H4 (cell line): Measurements from ENCODE around the gene ADAMTS18. TPM values are rescaled to one million over a fixed set of nuclear protein-coding genes. Genes with fewer than 3 reads are reported as not detected.
"Not testable (repeated sequence)": the region's sequence is repeated elsewhere in the genome, so short reads cannot be mapped to it uniquely, and the experiment has no call there.

Experiments
- DNase-seq: peaks from one replicate; pipeline ENCODE4 v3.0.0-alpha.2; 2015; ENCODE audit warnings: low spot score
- total RNA-seq: library from RNA; depleted of rRNA; stranded (reverse); fragments of >200 nt; shearing (Covaris generic); gene quantifications from 2 replicates; pipeline ENCODE4 v1.2.3, GENCODE V29; 2014; rRNA removed

ADAMTS18 gene
- total RNA-seq, 1 experiment from 2014 or later = 0.10 TPM

DNA sequence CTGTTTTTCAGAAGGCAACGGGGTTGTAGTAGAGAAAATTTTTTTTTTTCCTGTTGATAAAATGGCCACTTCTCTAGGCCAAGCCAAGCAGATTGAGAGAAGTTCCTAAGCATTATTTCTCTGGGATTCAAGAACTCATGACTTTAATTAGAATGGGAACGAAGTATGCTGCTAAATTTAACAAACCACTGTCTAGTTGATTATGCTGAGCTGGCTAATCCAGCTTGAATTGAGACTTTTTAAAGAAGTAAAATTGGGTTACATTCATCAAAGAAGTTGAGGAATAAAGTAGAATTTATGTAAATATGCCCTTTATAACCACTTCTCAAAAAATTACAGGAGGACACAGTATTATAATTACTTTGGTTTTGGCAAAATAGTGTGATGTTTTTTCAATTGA lies 152.5 kb downstream of the ADAMTS18 start:
- DNase-seq = no peak

DNA sequence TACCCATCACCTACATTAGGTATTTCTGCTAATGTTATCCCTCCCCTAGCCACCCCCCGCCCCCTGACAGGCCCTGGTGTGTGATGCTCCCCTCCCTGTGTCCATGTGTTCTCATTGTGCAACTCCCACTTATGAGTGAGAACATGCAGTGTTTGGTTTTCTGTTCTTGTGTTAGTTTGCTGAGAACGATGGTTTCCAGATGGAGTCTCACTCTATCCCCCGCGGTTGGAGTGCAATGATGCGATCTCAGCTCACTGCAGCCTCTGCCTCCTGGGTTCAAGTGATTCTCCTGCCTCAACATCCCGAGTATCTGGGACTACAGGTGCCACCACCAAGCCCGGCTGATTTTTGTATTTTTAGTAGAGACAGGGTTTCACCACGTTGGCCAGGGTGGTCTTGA lies 155.5 kb downstream of the ADAMTS18 start:
- DNase-seq = not testable (repeated sequence)

DNA sequence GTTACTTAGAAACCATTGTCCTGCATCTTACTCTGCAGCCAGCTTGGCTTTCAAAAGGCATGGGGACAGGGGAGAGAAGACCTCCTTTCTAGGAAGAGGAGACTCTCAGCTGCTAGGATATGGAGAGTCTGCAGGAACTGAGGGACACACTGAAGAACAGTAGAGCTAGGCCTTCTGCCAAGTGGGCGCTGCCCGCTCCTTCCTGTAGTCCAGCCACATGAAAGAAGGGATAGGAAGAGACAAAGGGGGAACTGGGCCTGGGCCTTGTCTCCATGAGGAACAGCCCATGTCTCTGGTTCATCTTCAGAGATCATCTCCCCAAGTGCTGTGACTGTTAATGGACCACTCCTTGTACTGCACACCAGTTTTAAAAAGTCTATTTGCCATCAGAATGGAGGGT lies 157.3 kb downstream of the ADAMTS18 start:
- DNase-seq = no peak

DNA sequence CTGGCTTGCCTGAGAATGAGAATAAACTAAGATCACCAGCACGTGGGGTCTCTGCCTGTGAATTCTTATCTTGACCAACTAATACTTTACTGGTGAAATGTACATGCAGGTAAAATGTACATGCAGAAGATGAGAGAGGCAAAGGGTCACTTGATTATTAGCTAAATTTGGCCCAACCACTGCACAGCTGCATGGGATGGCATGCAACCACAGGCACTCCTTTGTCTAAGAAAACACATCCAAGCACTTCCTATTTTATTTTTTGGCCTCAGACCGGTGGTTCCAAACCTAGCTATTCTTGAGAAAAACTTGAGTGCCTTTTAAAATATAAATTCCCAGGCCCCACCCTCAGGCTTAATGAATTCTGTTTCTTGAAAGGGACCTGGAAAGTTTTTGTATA lies 157.7 kb downstream of the ADAMTS18 start:
- no peak for DNase-seq

DNA sequence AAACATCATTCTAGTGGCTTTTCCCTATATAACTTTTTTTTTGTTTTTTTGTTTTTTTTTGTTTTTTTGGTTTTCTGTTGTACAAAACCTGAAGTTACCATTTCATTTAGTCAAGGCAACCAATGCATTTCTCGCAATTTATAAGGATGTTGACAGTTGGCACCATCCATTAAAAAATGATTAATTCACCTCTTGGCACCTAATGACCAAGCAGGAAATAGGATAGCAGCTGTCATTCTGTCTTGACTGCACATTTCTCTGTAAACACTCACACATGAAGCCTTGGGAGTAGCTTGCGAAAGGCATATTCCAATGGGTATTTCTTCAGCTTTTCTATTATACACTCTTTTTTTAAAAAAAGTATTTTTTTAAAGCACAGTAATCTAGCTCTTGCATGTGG lies 158.2 kb downstream of the ADAMTS18 start:
- no peak for DNase-seq

DNA sequence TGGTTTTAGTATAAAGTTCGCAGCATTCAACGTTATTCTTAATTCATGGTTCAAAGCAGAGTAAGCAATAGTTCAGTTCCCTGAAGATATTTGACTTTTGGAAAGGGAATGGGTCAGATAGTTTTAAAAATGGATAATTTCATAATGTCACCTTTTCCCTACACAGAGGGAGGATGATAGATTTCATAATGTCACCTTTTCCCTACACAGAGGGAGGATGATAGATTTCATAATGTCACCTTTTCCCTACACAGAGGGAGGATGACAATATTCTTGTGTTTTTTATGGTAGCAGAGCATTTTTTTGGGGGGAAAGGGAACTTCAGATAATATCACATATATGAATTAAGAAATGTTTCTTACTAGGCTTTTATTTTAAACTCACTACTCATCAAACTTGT lies 159.5 kb downstream of the ADAMTS18 start:
- DNase-seq = not testable (repeated sequence)

DNA sequence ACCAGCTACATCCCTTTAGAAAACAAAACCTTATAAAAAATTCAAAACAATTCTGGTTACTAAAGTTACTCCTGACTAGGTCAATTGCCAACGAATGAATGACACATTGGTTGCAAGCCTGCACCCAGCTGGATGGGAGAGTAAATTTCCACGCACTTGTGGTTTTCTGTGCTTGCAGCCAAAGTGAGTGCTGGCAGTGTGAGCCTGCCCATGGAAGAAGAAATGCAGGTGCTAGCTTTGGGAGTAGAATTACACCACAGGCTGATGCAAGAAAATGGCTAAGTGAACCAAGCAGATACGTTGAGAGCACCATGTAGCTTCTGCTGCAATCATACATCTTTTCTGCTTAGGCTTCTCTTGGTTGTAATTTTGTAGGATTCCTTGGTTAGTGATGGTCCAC lies 161.0 kb downstream of the ADAMTS18 start:
- DNase-seq = peak; percentile 75

DNA sequence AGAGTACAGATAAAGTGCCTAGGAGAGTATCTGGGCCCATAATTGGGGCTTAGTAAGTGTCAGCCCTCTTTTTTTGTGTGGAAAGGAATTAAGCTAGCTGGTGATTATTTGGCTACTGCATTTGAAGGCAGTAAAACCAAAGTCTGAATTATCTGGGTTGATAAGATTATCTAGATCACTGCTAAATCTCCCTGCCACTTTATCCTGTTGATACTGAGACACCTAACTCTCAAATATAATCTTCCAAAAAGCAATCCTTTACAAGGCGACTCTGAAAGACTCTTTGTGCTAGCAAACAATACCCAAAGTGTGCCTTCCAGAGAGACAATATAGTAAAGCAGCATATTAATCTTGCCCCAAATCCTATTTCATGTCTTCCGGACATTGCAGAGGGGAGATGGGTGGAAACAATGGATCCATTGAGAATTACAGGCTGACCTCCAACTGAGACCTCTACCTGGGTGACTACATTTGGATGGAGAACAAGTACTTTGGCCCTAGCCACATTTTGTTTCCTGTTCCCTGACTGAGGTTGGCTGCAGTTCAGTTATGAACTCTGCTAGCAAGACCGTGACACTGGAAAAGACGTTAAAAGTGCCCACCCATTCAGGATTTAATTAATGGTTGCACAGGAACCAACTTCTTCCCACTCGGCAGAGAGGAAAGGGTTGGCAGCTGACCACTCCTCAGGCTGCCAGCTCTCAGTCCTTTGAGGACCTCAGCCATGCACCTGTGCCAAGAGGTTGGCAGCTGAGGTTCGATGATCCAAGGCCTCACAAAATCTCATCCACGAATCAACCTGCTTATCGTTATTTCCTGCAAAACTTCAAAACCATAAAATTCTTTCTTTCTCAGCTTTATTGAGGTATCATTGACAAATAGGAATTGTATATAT lies 163.1 kb downstream of the ADAMTS18 start:
- no peak for DNase-seq

DNA sequence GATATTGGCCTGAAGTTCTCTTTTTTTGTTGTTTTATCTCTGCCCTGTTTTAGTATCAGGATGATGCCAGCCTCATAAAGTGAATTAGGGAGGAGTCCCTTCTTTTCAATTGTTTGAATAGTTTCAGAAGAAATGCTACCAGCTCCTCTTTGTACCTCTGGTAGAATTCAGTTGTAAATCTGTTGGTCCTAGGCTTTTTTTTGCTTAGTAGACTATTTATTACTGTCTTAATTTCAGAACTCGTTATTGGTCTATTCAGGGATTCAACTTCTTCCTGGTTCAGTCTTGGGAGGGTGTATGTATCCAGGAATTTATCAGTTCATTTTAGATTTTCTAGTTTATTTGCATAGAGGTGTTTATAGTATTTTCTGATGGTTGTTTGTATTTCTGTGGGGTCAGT lies 168.6 kb downstream of the ADAMTS18 start:
- not testable (repeated sequence) for DNase-seq

DNA sequence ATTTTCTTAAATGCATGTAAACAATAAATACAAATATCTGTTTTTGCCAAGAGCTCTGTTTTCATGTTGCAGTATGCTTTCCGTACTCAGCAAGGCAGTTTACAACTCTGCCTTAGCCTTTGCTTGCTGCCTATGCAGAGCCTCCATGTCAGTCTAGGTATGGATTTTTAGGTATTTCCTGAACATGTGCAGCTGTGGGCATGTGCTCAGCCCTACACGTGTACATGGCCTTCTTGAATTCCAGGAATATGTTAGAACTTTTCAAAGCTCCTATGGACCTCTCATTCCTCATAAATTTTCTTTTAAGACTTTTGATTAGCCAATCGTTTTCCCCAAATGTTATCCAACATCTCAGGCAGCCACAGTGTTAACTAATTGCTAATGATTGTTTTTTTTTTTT lies 171.9 kb downstream of the ADAMTS18 start:
- no peak for DNase-seq

DNA sequence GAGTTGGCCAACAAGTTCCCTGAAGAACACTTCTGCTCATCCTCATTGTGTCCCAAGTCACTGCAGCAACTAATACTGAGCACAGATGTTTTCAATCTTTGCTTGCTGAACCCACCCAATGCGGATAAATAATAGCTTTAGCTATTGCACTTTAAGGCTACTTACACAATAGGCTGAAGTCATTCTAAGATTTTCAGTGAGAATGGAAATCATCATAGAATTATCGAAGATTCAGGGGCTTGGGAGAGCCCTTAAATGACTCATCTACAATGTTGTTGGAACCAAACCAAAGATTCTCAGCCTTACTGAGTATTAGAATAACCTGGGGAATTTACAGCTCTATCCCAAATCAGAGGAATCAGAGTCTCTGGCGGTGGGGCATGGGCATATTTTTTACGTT lies 184.4 kb downstream of the ADAMTS18 start:
- no peak for DNase-seq

DNA sequence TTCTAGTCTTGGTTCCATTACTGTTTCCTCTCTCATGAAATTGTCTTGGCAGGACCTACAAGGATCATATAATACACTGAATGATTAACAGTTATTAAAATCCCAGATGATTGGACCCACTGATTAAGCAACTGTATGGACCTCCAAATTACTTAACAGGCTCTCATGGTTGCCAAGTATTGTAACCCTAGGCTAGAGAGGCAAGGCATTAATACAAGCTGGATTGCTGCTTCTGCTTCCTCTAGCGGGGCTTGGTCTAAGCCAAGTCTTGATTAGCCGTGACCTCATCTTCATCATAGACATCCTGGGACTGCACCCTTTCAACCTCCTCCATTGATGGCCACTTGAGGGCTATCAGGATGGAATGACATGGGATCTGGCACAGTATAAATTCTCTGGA lies 188.7 kb downstream of the ADAMTS18 start:
- no peak for DNase-seq

DNA sequence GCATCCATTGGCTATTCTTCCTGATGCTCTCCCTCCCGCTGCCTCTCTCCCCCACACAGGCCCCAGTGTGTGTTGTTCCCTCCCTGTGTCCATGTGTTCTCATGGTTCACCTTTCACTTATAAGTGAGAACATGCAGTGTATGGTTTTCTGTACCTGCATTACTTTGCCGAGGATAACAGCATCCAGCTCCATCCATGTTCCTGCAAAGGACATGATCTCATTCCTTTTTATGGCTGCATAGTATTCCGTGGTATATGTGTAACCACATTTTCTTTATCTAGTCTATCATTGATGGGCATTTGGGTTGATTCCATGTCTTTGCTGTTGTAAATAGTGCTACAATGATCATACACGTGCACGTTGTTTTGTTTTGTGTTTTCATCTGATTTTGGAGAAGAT lies 192.4 kb downstream of the ADAMTS18 start:
- not testable (repeated sequence) for DNase-seq

DNA sequence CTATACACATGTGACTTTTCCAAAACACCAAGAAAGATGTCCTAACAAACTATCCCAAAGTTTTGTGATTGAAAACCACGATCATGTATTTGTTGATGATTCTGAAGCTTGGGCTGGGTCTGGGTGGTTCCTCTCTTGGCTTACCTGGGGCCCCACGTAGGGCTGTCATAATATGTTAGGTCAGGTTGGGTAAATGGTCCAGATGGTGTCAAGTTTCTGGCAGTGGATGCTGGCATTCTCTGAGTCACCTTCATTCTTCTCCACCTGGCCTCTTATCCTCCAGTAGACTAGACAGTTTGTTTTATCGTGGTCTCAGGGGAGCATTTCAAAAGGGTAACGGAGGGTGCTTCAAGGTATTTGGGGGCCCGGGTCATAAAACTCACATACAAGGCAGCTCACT lies 196.2 kb downstream of the ADAMTS18 start:
- no peak for DNase-seq

DNA sequence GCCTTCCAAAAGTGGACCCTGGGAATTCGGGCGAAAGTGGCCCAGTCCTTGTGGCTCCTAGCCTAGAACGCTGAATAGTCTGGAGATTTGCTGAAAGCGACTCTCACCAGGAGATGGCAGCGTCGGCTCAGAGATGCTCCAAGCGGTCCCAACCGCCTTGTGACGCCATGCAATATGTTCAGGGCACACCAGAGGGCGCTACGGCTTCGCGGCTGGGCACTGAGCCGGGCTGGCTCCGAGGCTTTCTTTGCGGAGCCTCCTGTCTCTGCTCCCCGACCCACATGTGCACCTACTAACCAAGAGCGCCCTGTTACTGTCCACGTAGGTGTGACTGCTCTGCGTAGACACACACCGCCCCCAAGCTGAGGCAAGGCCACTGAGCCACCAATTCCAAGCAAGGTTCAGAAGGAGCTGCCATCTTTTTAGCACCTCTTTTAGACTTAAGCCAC lies 198.7 kb downstream of the ADAMTS18 start:
- peak; percentile 76 for DNase-seq

DNA sequence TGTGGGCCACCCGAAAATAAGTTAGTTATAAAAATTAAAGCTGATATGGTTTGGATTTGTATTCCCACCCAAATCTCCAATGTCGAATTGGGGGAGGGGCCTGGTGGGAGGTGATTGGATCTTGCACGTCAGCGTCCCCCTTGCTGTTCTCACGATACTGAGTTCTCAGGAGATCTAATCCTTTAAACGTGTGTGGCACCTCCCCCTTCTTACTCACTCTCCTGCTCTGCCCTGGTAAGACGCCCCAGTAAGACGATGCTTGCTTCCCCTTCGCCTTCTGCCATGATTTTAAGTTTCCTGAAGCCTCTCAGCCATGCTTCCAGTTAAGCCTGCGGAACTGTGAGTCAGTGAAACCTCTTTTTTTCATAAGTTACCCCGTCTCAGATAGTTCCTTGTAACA lies 200.2 kb downstream of the ADAMTS18 start:
- no peak for DNase-seq

DNA sequence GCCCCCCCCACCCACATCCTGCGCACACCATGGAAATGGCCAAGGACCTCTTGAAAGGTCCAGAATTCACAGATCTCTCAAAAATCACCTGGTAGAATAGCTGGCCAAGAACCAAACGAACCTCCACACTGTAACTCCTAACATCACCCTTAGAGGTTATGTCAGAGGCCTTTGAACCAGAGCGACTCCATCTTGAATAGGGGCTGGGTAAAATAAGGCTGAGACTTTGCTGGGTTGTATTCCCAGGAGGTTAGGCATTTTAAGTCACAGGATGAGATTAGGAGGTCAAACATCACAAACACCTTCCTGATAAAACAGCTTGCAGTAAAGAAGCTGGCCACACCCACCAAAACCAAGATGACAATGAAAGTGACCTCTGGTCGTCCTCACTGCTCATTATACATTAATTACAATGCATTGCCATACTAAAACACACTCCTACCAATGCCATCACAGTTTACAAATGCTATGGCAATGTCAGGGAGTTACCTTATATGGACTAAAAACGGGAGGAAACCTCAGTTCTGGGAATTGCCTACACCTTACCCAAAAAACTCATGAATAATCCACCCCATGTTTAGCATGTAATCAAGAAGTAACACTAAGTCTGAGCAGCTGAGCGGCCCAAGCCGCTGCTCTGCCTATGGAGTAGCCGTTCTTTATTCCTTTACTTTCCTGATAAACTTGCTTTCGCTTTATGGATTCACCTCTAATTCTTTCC lies 200.9 kb downstream of the ADAMTS18 start:
- no peak for DNase-seq

Other genes starting within 250 kb of the ADAMTS18 start
- gene MON1B, start 243.8 kb downstream of the ADAMTS18 start, total RNA-seq = 6.7 and 7.4 TPM in 2 replicates
- gene SYCE1L, start 235.6 kb downstream of the ADAMTS18 start, total RNA-seq = 0.68 TPM in 1 of 2 replicates, not detected in the other